Lower leg skin (tissue), 4 donors: ENCODE data around the gene OXCT1. TPM values are rescaled to one million over a fixed set of nuclear protein-coding genes. Genes with fewer than 3 reads are reported as not detected.
"Not testable (repeated sequence)": the region's sequence is repeated elsewhere in the genome, so short reads cannot be mapped to it uniquely, and the experiment has no call there.

ENCODE experiments used
- DNase-seq, 2 donors: peaks; one replicate each; pipeline ENCODE4 v3.0.0-alpha.2; 2019; ENCODE audit warnings: low spot score in 2 of 2
- H3K4me3 ChIP-seq: fragments of 200-600 bp; sonication (generic); 2 replicates; pipeline ENCODE4 v1.5.1; 2017; ENCODE audit warnings: mild to moderate bottlenecking, low read depth; ENCODE audit not compliant: poor library complexity, severe bottlenecking
- POLR2A ChIP-seq, 2 donors: fragments of 450-650 bp; IDR thresholded peaks; one replicate each; pipeline ENCODE4 v1.6.1; 2016 to 2017; ENCODE audit warnings: antibody characterized with exemption in 2 of 2, mild to moderate bottlenecking in 1 of 2, moderate library complexity in 1 of 2
- WGBS, 2 donors: methylation state at CpG; one replicate each; pipeline ENCODE4 v1.1.5; 2018; 5-methylcytosine and 5-hydroxymethylcytosine counted together
- intact Hi-C: fragments of 100-400 bp; cut with DNase I; formaldehyde crosslinking; loops from one replicate; pipeline ENCODE4 v1.15.0; 2023; ENCODE audit warnings: low total_unique reads
- total RNA-seq, 4 donors: library from RNA; depleted of rRNA; stranded (reverse); fragments of >200 nt; gene quantifications; one replicate each; pipeline ENCODE4 v1.1.0, GENCODE V29; 2016
- TF ChIP-seq, protein P1 (sequence below), 3 donors: fragments of 450-650 bp; IDR thresholded peaks; one replicate each; pipeline ENCODE4 v1.5.1; 2016; ENCODE audit warnings: antibody characterized with exemption in 3 of 3, mild to moderate bottlenecking in 3 of 3, moderate library complexity in 2 of 3

Gene OXCT1
- total RNA-seq, 4 donors from 2014 or later, result 19.0 to 28.8 (median 20.9) TPM

DNA sequence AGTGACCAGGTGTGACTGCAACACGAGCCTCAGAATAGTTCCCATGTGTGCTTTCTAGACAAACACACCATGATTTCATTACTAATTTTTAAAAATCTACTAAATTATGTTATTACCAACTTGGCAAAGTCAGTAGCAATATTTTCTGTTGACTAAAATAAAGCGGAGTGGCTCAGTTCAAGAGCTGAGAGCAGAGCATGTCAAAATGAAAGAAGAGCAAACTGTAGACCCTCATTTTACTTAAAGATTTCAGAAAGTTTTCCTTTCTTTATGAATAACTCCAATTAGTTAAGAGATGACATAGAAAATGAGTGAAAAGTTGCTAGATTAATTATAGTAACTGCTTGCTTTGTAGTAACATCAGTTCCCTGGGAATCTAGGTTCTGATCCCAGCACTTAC is 17.9 kb downstream of the OXCT1 start:
- intact Hi-C loops, result no loop called here
- H3K4me3 ChIP-seq, result no peak overlapping the region
- TF ChIP-seq, protein P1, sequence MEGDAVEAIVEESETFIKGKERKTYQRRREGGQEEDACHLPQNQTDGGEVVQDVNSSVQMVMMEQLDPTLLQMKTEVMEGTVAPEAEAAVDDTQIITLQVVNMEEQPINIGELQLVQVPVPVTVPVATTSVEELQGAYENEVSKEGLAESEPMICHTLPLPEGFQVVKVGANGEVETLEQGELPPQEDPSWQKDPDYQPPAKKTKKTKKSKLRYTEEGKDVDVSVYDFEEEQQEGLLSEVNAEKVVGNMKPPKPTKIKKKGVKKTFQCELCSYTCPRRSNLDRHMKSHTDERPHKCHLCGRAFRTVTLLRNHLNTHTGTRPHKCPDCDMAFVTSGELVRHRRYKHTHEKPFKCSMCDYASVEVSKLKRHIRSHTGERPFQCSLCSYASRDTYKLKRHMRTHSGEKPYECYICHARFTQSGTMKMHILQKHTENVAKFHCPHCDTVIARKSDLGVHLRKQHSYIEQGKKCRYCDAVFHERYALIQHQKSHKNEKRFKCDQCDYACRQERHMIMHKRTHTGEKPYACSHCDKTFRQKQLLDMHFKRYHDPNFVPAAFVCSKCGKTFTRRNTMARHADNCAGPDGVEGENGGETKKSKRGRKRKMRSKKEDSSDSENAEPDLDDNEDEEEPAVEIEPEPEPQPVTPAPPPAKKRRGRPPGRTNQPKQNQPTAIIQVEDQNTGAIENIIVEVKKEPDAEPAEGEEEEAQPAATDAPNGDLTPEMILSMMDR (IDR thresholded peaks at IDR 0.05), result no peak
- no peak for TF ChIP-seq POLR2A (IDR thresholded peaks at IDR 0.05)
- no peak for DNase-seq
- WGBS, 2 donors, result 98 to 99% methylated on average over 2 of the region's 2 CpGs

DNA sequence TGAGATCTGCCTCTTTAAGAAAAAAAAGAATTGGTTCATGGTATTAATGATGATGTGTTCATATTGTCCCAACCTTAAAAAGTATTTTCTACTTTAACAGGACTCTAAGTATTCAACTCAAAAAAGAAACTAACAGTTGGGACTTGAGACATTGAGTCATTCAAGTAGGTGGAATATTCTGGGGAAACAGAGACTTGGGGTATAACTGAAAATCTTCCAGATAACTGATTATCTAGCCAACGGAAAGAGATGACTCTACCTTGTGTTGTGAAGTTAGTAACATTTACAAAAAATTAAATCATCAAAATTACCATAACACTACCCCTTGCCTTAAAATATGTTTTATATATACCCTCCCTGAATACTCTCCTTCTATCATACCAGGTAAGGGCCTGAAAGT is 19.1 kb downstream of the OXCT1 start:
- no peak for TF ChIP-seq POLR2A (IDR thresholded peaks at IDR 0.05)
- TF ChIP-seq, protein P1 (IDR thresholded peaks at IDR 0.05), result no peak
- 46 to 93% methylated on average over 1 of the region's 1 CpG for WGBS, 2 donors
- intact Hi-C loops, result no loop called here
- DNase-seq, result no peak
- H3K4me3 ChIP-seq, result no peak overlapping the region

DNA sequence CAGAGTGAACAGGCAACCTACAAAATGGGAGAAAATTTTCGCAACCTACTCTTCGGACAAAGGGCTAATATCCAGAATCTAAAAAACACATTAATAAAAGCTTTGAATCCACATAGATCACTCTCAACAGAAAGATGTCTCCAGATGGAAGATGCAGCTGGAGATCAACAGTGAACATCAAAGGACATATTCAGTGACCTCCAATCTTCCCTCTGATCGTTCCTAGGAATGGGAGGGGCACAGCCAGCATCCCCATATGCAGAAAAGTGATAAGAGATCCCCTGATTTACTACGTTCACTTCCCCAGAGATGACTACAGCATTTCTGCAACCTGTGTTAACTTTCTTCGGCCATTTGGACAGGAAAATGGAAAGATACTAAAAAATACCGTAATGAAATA is 21.2 kb downstream of the OXCT1 start:
- intact Hi-C loops, result no loop called here

DNA sequence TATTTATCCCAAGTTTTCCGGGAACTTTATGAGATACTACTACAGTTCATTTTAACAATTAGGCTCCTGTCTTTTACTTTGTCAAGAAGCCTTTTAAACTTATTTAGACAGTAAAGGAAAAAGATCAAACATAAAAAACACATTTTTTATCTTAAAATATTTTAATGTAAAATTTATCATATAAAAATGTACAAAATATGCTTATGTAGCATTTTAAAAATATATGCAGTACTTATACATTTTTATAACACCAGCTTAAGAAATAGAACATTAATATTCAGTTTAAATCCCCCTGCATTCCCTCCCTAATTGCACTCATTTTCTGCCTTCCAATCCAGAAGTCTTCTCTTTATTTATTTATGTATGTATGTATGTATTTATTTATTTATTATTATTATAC is 24.5 kb downstream of the OXCT1 start:
- DNase-seq, result not testable (repeated sequence)
- 95 to 99% methylated on average over 1 of the region's 1 CpG for WGBS, 2 donors

More for the DNA sequence above, 21.2 kb downstream of the OXCT1 start:
- WGBS, 2 donors, result 85 to 98% methylated on average over 6 of the region's 6 CpGs
- no peak for DNase-seq
- TF ChIP-seq, protein P1 (IDR thresholded peaks at IDR 0.05), result no peak
- no peak overlapping the region for H3K4me3 ChIP-seq

DNA sequence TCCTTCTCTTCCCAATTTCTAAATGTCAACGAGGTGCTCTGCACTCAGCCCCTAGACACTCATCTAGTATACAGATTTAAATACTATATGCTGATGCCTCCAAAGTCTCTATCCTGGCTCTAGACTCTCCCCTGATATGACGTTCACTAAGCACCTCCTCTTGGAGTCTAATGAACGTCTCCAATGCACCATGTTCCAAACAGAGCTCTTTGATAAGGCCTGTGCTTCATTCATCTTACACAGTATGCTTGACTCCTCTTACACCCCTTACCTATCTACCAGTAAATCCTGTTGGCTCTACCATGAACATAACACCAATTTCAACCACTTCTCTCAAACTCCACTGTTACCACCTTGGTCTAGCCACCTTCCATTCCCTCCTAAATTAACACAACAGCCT is 25.7 kb downstream of the OXCT1 start:
- H3K4me3 ChIP-seq, result no peak overlapping the region
- DNase-seq, result no peak
- intact Hi-C loops, result no loop called here
- 68 to 76% methylated on average over 3 of the region's 3 CpGs for WGBS, 2 donors
- TF ChIP-seq, protein P1 (IDR thresholded peaks at IDR 0.05), result no peak
- no peak for TF ChIP-seq POLR2A (IDR thresholded peaks at IDR 0.05)

More for the DNA sequence above, 24.5 kb downstream of the OXCT1 start:
- intact Hi-C loops, H3K4me3 ChIP-seq: not testable (repeated sequence)

DNA sequence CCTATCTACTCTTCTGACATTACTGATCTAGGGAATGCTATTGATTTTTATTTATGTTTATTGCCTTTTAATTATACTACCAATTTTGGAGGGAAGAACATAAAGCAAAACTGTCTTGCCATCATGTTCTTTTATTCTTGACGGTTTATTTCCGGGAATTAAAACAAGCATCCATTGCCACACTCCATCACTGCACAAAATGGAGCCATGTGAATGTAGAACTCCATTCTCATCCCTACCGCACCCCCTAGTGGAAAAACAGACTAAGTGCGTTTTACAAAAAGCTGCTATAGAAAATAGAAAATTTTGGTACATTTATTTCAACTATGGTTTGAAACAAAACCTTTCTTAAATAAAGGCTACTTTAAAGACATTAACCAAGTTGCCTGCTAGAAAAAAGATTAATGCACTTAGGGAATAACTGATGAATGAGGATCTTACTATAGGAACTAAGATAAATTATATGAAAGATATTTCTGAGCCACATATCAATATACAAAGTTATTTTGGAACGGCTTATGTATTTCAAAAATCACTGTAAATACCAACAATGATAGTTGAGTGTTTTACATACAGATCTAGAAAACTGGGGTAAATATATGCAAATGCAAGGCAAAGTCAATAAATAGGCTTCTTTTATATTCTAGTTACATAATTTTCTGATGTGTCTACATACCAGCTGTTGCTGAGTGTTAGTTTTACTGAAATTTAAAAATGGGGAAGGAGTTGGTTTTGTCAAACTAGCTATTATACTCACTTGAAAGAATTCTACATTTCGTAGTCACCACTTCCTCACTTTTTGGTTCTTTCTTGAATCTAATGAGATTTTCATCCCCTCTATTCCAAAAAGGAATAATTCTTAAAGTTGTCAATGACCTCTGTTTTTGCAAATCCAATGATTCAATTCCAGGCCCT is 26.5 kb downstream of the OXCT1 start:
- no peak overlapping the region for H3K4me3 ChIP-seq
- 42 to 47% methylated on average over 6 of the region's 6 CpGs for WGBS, 2 donors
- TF ChIP-seq, protein P1 (IDR thresholded peaks at IDR 0.05), result no peak
- no peak for TF ChIP-seq POLR2A (IDR thresholded peaks at IDR 0.05)
- no peak for DNase-seq
- intact Hi-C loops, result no loop called here
